ENCODE data around the gene ITM2C.

ITM2C gene

GRCh38 chr2:230864605-230865306 is at the start of gene ITM2C:
ITM2C (plus strand) TSS chr2:230864942; CDS start chr2:230865026, 84 bp downstream.
- Histone ChIP-seq H3K9ac (ENCODE audit: low read depth, low read length) (peak within 1 kb of the TSS; percentile 88), H3K4me1 (ENCODE audit: control insufficient read depth, insufficient read depth, low read length) (peaks cover 28% of the 10 kb centered on the region), H3K27me3 (ENCODE audit: control insufficient read depth, insufficient read depth, low read length) (peaks cover 15% of the 10 kb centered on the region), H3K9me3 (ENCODE audit: control insufficient read depth, insufficient read depth, low read length) (no peaks in the 10 kb centered on the region), H3K4me3 (ENCODE audit: low read depth, low read length) (peak within 1 kb of the TSS; percentile 81), H3K36me3 (ENCODE audit: control insufficient read depth, insufficient read depth, low read length) (no peaks in the 10 kb centered on the region)

GRCh38 chr2:230815088-230815487 is 49.7 kb upstream of the ITM2C start:
- H3K27me3 ChIP-seq (ENCODE audit: control insufficient read depth, insufficient read depth, low read length) = no peaks in the 10 kb centered on the region
- H3K9me3 ChIP-seq (ENCODE audit: control insufficient read depth, insufficient read depth, low read length) = no peaks in the 10 kb centered on the region
- H3K4me1 ChIP-seq (ENCODE audit: control insufficient read depth, insufficient read depth, low read length) = no peaks in the 10 kb centered on the region
- H3K9ac ChIP-seq (ENCODE audit: low read depth, low read length) = no peak overlapping the region
- H3K4me3 ChIP-seq (ENCODE audit: low read depth, low read length) = no peak overlapping the region
- peaks cover 16% of the 10 kb centered on the region for H3K36me3 ChIP-seq (ENCODE audit: control insufficient read depth, insufficient read depth, low read length)

- Histone ChIP-seq H3K4me3 (ENCODE audit: low read depth, low read length) (no peak overlapping the region), H3K4me1 (ENCODE audit: control insufficient read depth, insufficient read depth, low read length) (no peaks in the 10 kb centered on the region), H3K9ac (ENCODE audit: low read depth, low read length) (no peak overlapping the region), H3K27me3 (ENCODE audit: control insufficient read depth, insufficient read depth, low read length) (no peaks in the 10 kb centered on the region), H3K36me3 (ENCODE audit: control insufficient read depth, insufficient read depth, low read length) (peaks cover 16% of the 10 kb centered on the region), H3K9me3 (ENCODE audit: control insufficient read depth, insufficient read depth, low read length) (no peaks in the 10 kb centered on the region)
These were observed 48.0 kb upstream of the ITM2C start for GRCh38 chr2:230816735-230817134.

GRCh38 chr2:230819433-230819832 is 45.3 kb upstream of the ITM2C start:
- no peaks in the 10 kb centered on the region for H3K27me3 ChIP-seq (ENCODE audit: control insufficient read depth, insufficient read depth, low read length)
- H3K4me3 ChIP-seq (ENCODE audit: low read depth, low read length) = no peak overlapping the region
- no peaks in the 10 kb centered on the region for H3K4me1 ChIP-seq (ENCODE audit: control insufficient read depth, insufficient read depth, low read length)
- no peak overlapping the region for H3K9ac ChIP-seq (ENCODE audit: low read depth, low read length)
- H3K9me3 ChIP-seq (ENCODE audit: control insufficient read depth, insufficient read depth, low read length) = no peaks in the 10 kb centered on the region
- peaks cover 16% of the 10 kb centered on the region for H3K36me3 ChIP-seq (ENCODE audit: control insufficient read depth, insufficient read depth, low read length)

GRCh38 chr2:230821261-230821990 is 43.3 kb upstream of the ITM2C start:
- peaks cover 8% of the 10 kb centered on the region for H3K36me3 ChIP-seq (ENCODE audit: control insufficient read depth, insufficient read depth, low read length)
- no peak overlapping the region for H3K4me3 ChIP-seq (ENCODE audit: low read depth, low read length)
- no peaks in the 10 kb centered on the region for H3K9me3 ChIP-seq (ENCODE audit: control insufficient read depth, insufficient read depth, low read length)
- H3K4me1 ChIP-seq (ENCODE audit: control insufficient read depth, insufficient read depth, low read length) = no peaks in the 10 kb centered on the region
- H3K9ac ChIP-seq (ENCODE audit: low read depth, low read length) = no peak overlapping the region
- no peaks in the 10 kb centered on the region for H3K27me3 ChIP-seq (ENCODE audit: control insufficient read depth, insufficient read depth, low read length)

GRCh38 chr2:230821991-230822520 is 42.7 kb upstream of the ITM2C start:
- no peak overlapping the region for H3K9ac ChIP-seq (ENCODE audit: low read depth, low read length)
- H3K4me3 ChIP-seq (ENCODE audit: low read depth, low read length) = no peak overlapping the region
- H3K27me3 ChIP-seq (ENCODE audit: control insufficient read depth, insufficient read depth, low read length) = no peaks in the 10 kb centered on the region
- H3K36me3 ChIP-seq (ENCODE audit: control insufficient read depth, insufficient read depth, low read length) = peaks cover 5% of the 10 kb centered on the region
- no peaks in the 10 kb centered on the region for H3K4me1 ChIP-seq (ENCODE audit: control insufficient read depth, insufficient read depth, low read length)
- no peaks in the 10 kb centered on the region for H3K9me3 ChIP-seq (ENCODE audit: control insufficient read depth, insufficient read depth, low read length)

- H3K4me3 ChIP-seq (ENCODE audit: low read depth, low read length) = no peak overlapping the region
- no peaks in the 10 kb centered on the region for H3K4me1 ChIP-seq (ENCODE audit: control insufficient read depth, insufficient read depth, low read length)
These were observed 41.3 kb upstream of the ITM2C start for GRCh38 chr2:230823264-230823964.

GRCh38 chr2:230824406-230824978 is 40.2 kb upstream of the ITM2C start:
- Histone ChIP-seq H3K9ac (ENCODE audit: low read depth, low read length) (no peak overlapping the region), H3K36me3 (ENCODE audit: control insufficient read depth, insufficient read depth, low read length) (no peaks in the 10 kb centered on the region), H3K4me3 (ENCODE audit: low read depth, low read length) (no peak overlapping the region), H3K9me3 (ENCODE audit: control insufficient read depth, insufficient read depth, low read length) (no peaks in the 10 kb centered on the region), H3K4me1 (ENCODE audit: control insufficient read depth, insufficient read depth, low read length) (no peaks in the 10 kb centered on the region), H3K27me3 (ENCODE audit: control insufficient read depth, insufficient read depth, low read length) (peaks cover 2% of the 10 kb centered on the region)

More at GRCh38 chr2:230823264-230823964, 41.3 kb upstream of the ITM2C start:
- Histone ChIP-seq H3K27me3 (ENCODE audit: control insufficient read depth, insufficient read depth, low read length) (peaks cover 2% of the 10 kb centered on the region), H3K9ac (ENCODE audit: low read depth, low read length) (no peak overlapping the region), H3K9me3 (ENCODE audit: control insufficient read depth, insufficient read depth, low read length) (no peaks in the 10 kb centered on the region), H3K36me3 (ENCODE audit: control insufficient read depth, insufficient read depth, low read length) (no peaks in the 10 kb centered on the region)

- Histone ChIP-seq H3K36me3 (ENCODE audit: control insufficient read depth, insufficient read depth, low read length) (no peaks in the 10 kb centered on the region), H3K4me3 (ENCODE audit: low read depth, low read length) (no peak overlapping the region), H3K9me3 (ENCODE audit: control insufficient read depth, insufficient read depth, low read length) (no peaks in the 10 kb centered on the region), H3K4me1 (ENCODE audit: control insufficient read depth, insufficient read depth, low read length) (no peaks in the 10 kb centered on the region), H3K9ac (ENCODE audit: low read depth, low read length) (no peak overlapping the region), H3K27me3 (ENCODE audit: control insufficient read depth, insufficient read depth, low read length) (peaks cover 2% of the 10 kb centered on the region)
These were observed 39.4 kb upstream of the ITM2C start for GRCh38 chr2:230825354-230825753.

GRCh38 chr2:230827774-230828271 is 36.9 kb upstream of the ITM2C start:
- Histone ChIP-seq H3K36me3 (ENCODE audit: control insufficient read depth, insufficient read depth, low read length) (no peaks in the 10 kb centered on the region), H3K9me3 (ENCODE audit: control insufficient read depth, insufficient read depth, low read length) (no peaks in the 10 kb centered on the region), H3K9ac (ENCODE audit: low read depth, low read length) (no peak overlapping the region), H3K27me3 (ENCODE audit: control insufficient read depth, insufficient read depth, low read length) (peaks cover 2% of the 10 kb centered on the region), H3K4me1 (ENCODE audit: control insufficient read depth, insufficient read depth, low read length) (no peaks in the 10 kb centered on the region), H3K4me3 (ENCODE audit: low read depth, low read length) (peak overlapping the region; percentile 18)

GRCh38 chr2:230828272-230828961 is 36.3 kb upstream of the ITM2C start:
- Histone ChIP-seq H3K9me3 (ENCODE audit: control insufficient read depth, insufficient read depth, low read length) (no peaks in the 10 kb centered on the region), H3K4me3 (ENCODE audit: low read depth, low read length) (no peak overlapping the region), H3K27me3 (ENCODE audit: control insufficient read depth, insufficient read depth, low read length) (peaks cover 2% of the 10 kb centered on the region), H3K4me1 (ENCODE audit: control insufficient read depth, insufficient read depth, low read length) (no peaks in the 10 kb centered on the region), H3K36me3 (ENCODE audit: control insufficient read depth, insufficient read depth, low read length) (no peaks in the 10 kb centered on the region), H3K9ac (ENCODE audit: low read depth, low read length) (no peak overlapping the region)

All from iPS-15b (cell line).